ENCODE results near the gene IDNK.
A peak's percentile ranks its signal among the peaks of the same experiment; 100 is the strongest.

The IDNK gene

DNA sequence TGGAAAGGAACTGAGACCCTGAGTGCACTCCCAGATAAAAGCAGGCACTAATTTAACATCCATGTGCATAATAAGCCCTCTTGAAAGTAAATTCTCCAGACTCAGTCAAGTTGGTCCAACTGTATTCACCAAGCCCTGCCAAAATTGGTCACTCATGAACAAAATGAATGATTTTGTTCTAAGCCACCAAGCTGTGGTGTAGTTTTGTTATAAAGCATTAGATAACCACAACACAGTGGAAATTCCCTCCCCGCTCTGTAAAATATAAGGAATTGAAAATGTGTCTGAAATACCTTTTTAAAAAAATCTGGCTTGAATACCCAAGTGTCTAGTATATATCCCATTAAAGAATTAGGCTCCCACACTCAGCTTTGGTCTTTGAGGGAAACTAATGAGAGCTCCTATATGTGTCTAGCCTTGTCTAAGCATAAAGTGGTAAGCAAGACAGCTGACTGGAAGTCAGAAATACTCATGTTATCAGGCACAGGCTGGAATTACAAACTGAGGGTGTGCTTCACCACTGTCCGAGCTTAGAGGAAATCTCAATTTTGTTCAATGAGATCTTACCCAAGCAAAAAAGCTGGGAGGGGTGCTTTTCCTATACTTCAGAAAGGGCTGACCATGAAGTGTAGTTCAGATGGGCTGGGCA lies 33.2 kb downstream of the IDNK start:
- peaks cover 68% of the 10 kb centered on the region for H3K36me3 ChIP-seq
- TF ChIP-seq, protein P1, sequence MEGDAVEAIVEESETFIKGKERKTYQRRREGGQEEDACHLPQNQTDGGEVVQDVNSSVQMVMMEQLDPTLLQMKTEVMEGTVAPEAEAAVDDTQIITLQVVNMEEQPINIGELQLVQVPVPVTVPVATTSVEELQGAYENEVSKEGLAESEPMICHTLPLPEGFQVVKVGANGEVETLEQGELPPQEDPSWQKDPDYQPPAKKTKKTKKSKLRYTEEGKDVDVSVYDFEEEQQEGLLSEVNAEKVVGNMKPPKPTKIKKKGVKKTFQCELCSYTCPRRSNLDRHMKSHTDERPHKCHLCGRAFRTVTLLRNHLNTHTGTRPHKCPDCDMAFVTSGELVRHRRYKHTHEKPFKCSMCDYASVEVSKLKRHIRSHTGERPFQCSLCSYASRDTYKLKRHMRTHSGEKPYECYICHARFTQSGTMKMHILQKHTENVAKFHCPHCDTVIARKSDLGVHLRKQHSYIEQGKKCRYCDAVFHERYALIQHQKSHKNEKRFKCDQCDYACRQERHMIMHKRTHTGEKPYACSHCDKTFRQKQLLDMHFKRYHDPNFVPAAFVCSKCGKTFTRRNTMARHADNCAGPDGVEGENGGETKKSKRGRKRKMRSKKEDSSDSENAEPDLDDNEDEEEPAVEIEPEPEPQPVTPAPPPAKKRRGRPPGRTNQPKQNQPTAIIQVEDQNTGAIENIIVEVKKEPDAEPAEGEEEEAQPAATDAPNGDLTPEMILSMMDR (IDR thresholded peaks at IDR 0.05) = no peak
- H3K4me3 ChIP-seq (ENCODE audit: low read depth in 1 of 2, low read length in 1 of 2) = no peak overlapping the region
- H3K27ac ChIP-seq = no peak overlapping the region
- H3K27me3 ChIP-seq = no peaks in the 10 kb centered on the region
- H3K9me3 ChIP-seq = no peaks in the 10 kb centered on the region
- H3K4me1 ChIP-seq (ENCODE audit: control insufficient read depth in 1 of 2, insufficient read depth in 1 of 2, low read depth in 1 of 2, low read length in 1 of 2) = no peaks in the 10 kb centered on the region

DNA sequence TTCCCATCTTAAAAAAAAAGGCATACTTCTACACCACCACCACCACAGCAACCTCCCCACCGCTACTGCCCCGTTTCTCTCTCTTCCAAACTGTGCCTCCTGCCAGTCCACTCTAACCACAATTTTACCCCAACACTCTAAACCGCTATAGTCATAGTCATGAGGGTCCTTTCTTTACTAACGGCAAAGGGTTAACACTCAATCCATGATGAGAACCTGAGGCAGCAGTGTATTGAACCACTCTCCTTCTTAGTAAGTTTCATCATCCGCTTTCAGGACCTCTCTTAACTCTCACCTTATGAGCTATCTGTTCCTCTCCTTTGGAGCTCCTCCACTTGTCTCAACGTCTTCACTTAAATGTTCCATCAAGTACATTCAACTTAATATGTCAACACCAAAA lies 34.0 kb downstream of the IDNK start:
- TF ChIP-seq, protein P1 (IDR thresholded peaks at IDR 0.05) = no peak
- H3K9me3 ChIP-seq = no peaks in the 10 kb centered on the region
- peaks cover 72% of the 10 kb centered on the region for H3K36me3 ChIP-seq
- H3K27ac ChIP-seq = no peak overlapping the region
- no peaks in the 10 kb centered on the region for H3K4me1 ChIP-seq (ENCODE audit: control insufficient read depth in 1 of 2, insufficient read depth in 1 of 2, low read depth in 1 of 2, low read length in 1 of 2)
- no peak overlapping the region for H3K4me3 ChIP-seq (ENCODE audit: low read depth in 1 of 2, low read length in 1 of 2)
- H3K27me3 ChIP-seq = no peaks in the 10 kb centered on the region

DNA sequence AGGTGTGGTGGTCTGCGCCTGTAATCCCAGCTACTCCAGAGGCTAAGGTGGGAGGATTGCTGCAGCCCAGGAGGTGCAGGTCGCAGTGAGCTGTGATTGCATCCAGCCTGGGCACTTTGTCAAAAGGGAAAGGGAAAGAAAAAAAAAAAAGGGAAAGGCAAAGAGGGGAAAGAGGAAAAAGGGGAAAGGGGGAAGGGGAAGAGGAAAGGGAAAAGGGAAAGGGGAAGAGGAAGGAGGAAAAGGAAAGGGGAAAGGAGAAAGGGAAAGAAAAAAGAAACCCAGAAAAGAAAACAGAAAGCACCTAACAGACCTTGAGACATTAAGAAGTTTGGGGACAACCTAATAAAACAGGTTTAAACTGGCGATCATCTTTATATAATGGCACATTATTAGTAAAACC lies 40.0 kb downstream of the IDNK start:
- H3K36me3 ChIP-seq = peaks cover 85% of the 10 kb centered on the region
- no peaks in the 10 kb centered on the region for H3K27me3 ChIP-seq
- no peaks in the 10 kb centered on the region for H3K9me3 ChIP-seq
- H3K4me1 ChIP-seq (ENCODE audit: control insufficient read depth in 1 of 2, insufficient read depth in 1 of 2, low read depth in 1 of 2, low read length in 1 of 2) = peaks cover 0 to 4% of the 10 kb centered on the region in 2 experiments
- TF ChIP-seq, protein P1 (IDR thresholded peaks at IDR 0.05) = no peak
- H3K27ac ChIP-seq = no peak overlapping the region
- H3K4me3 ChIP-seq (ENCODE audit: low read depth in 1 of 2, low read length in 1 of 2) = no peak overlapping the region

DNA sequence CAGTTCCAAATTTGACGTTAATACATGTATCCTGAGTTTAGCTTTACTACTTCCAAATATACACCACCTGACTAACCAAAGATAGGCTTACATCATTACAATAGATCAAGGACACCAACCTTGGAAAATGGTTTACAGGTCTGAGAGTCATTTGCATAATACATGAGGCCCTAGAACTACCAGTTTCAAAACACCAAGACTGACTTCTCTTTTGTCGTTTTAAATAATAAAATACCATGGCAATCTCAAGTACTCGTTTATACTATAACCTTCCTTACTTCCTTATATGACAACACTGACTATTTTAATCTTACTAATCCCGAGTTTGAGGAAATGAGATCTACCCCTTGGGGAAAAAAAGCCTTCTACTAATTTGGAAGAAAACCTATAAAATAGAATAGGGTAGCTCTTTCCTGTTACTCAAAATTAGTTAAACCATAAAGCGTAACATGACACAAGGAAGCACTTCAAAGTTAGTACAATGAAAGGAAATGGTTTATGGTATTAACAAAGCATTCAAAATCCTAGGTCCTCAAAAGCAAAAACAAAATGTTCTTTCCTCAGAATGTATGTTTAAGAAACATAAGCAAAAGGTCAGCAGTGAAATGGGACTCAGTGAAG lies 42.7 kb downstream of the IDNK start:
- Histone ChIP-seq H3K27me3 (no peaks in the 10 kb centered on the region), H3K36me3 (peaks cover 76% of the 10 kb centered on the region), H3K4me3 (ENCODE audit: low read depth in 1 of 2, low read length in 1 of 2) (no peak overlapping the region), H3K4me1 (ENCODE audit: control insufficient read depth in 1 of 2, insufficient read depth in 1 of 2, low read depth in 1 of 2, low read length in 1 of 2) (peaks cover 0 to 4% of the 10 kb centered on the region in 2 experiments), H3K9me3 (no peaks in the 10 kb centered on the region), H3K27ac (peak overlapping the region; percentile 46)
- TF ChIP-seq, protein P1 (IDR thresholded peaks at IDR 0.05) = no peak

DNA sequence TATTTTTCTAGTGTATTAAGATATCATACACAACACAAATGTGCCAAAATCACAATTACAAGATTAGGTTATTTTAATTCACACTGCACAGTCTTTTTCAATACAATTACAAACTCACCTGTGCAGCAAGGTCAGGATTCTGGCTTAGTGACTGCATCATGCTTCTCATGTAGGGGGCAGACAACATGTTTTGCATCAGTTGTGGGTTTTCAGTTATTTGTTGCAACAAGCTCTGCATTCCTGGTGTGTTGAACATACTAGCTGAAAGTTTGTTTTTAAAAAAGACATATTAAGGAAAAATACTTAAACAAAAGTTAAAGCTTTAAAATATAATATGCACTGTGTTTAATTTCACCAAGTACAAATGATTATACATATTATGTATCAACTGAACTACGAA lies 46.1 kb downstream of the IDNK start:
- TF ChIP-seq, protein P1 (IDR thresholded peaks at IDR 0.05) = no peak
- Histone ChIP-seq H3K4me3 (ENCODE audit: low read depth in 1 of 2, low read length in 1 of 2) (no peak overlapping the region), H3K36me3 (peaks cover 63% of the 10 kb centered on the region)

More for the DNA sequence above, 46.1 kb downstream of the IDNK start:
- H3K9me3 ChIP-seq = no peaks in the 10 kb centered on the region
- H3K27me3 ChIP-seq = no peaks in the 10 kb centered on the region
- no peak overlapping the region for H3K27ac ChIP-seq
- peaks cover 0 to 4% of the 10 kb centered on the region in 2 experiments for H3K4me1 ChIP-seq (ENCODE audit: control insufficient read depth in 1 of 2, insufficient read depth in 1 of 2, low read depth in 1 of 2, low read length in 1 of 2)
